Skeletal muscle tissue (tissue), 4 donors: ENCODE results near the gene NKAIN2. TPM values are rescaled to one million over a fixed set of nuclear protein-coding genes. Genes with fewer than 3 reads are reported as not detected.
"Not testable (repeated sequence)": the region's sequence is repeated elsewhere in the genome, so short reads cannot be mapped to it uniquely, and the experiment has no call there.

Experiments
- H3K27ac ChIP-seq: one replicate; pipeline ENCODE4 v1.7.0; 2013; ENCODE audit warnings: mild to moderate bottlenecking, low read depth, low read length, inconsistent platforms
- H3K27me3 ChIP-seq, 3 donors: one replicate each; pipeline ENCODE4 v1.7.0; 2013; ENCODE audit warnings: low read length in 3 of 3; ENCODE audit not compliant: control insufficient read depth in 3 of 3, insufficient read depth in 3 of 3
- H3K36me3 ChIP-seq, 3 donors: one replicate each; pipeline ENCODE4 v1.7.0; 2013; ENCODE audit warnings: low read length in 3 of 3; ENCODE audit not compliant: control insufficient read depth in 3 of 3, insufficient read depth in 3 of 3
- H3K4me1 ChIP-seq, 3 donors: one replicate each; pipeline ENCODE4 v1.7.0; 2013; ENCODE audit warnings: low read length in 3 of 3, mild to moderate bottlenecking in 3 of 3; ENCODE audit not compliant: control insufficient read depth in 3 of 3, insufficient read depth in 3 of 3
- H3K4me3 ChIP-seq, 3 donors: one replicate each; pipeline ENCODE4 v1.7.0; 2013; ENCODE audit warnings: low read length in 3 of 3
- H3K9ac ChIP-seq, 3 donors: one replicate each; pipeline ENCODE4 v1.7.0; 2013; ENCODE audit warnings: low read length in 3 of 3, mild to moderate bottlenecking in 3 of 3, moderate library complexity in 2 of 3, low read depth in 1 of 3
- H3K9me3 ChIP-seq, 3 donors: one replicate each; pipeline ENCODE4 v1.7.0; 2013; ENCODE audit warnings: low read length in 3 of 3; ENCODE audit not compliant: control insufficient read depth in 3 of 3
- total RNA-seq: library from RNA; depleted of rRNA; stranded (reverse); fragments of >200 nt; gene quantifications from one replicate; pipeline ENCODE4 v1.2.3, GENCODE V29; 2014
- donor health status: Osteomylitis.

The NKAIN2 gene
- total RNA-seq, 1 donor from 2014 or later, result 3.1 TPM

DNA sequence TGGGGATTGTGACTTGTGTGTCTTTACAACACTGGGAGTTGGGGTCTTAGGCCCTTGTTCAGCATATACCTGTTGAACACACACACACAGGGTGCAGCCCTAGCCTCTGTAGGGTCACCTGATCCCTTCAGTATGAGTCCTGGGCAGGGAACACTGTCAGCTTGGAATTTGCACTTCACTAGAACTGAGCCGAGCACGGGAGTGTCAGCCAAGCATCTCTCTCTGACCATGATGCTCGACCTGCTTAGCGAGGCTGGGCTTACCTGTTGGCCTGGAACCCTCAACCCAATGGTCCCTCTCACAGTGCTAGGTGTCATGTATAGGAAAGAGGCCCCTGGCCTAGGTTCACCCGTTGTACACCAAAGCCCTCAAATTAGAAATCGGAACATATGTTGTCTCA is 96.1 kb downstream of the NKAIN2 start:
- no peaks in the 10 kb centered on the region for H3K9me3 ChIP-seq
- no peak overlapping the region for H3K4me3 ChIP-seq
- H3K4me1 ChIP-seq, result no peaks in the 10 kb centered on the region
- H3K27me3 ChIP-seq, result no peaks in the 10 kb centered on the region
- no peak overlapping the region for H3K27ac ChIP-seq
- no peak overlapping the region for H3K9ac ChIP-seq
- no peaks in the 10 kb centered on the region for H3K36me3 ChIP-seq

DNA sequence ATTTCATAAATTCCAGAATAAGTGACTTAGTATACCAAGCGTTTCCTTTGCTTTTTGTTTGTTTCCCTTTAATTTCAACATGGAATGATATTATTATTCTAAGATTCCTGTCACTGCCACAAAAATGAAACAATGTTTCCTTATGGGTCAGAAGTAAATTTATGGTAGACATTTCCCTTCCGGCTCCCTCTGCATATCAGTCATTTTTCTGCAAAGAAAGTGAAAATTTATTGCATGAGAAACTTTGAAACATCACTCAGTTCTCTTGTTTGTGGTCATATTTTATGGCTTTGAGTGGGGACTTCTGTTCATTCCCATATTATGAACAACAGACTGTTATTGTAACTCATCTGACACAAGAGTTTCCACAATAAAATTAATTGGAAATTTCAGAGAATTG is 97.8 kb downstream of the NKAIN2 start:
- H3K4me1 ChIP-seq, result no peaks in the 10 kb centered on the region
- no peaks in the 10 kb centered on the region for H3K9me3 ChIP-seq
- no peaks in the 10 kb centered on the region for H3K36me3 ChIP-seq
- no peak overlapping the region for H3K27ac ChIP-seq
- H3K4me3 ChIP-seq, result no peak overlapping the region
- H3K9ac ChIP-seq, result no peak overlapping the region
- H3K27me3 ChIP-seq, result no peaks in the 10 kb centered on the region

DNA sequence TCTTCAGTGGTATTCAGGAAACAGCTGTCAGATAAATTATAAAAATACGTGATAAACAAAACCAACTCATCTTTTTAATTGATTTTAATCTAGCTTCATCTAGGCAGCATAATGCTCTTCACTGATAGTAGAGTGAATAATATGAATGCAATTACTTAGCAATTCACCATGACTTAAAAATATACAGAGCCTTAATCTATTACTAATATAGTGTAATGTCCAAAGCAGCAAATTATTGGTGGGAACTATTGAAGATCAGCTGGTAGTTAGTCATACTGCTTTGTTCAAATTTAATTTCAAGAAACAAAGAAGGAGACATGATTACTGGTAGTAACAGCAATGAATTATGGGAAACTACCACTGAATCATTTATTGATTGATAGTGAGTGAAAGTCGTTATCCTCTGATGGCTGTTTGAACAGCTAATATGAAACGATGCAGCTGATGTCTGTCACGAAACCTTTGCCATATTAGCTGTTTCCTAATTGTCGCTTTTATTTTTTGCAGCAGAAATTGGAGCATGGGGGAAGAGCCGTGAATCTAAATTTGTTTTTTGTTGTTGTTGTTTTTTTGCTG is 99.2 kb downstream of the NKAIN2 start:
- H3K27ac ChIP-seq, result no peak overlapping the region
- no peaks in the 10 kb centered on the region for H3K36me3 ChIP-seq
- no peaks in the 10 kb centered on the region for H3K9me3 ChIP-seq
- H3K27me3 ChIP-seq, result no peaks in the 10 kb centered on the region
- no peak overlapping the region for H3K9ac ChIP-seq
- H3K4me1 ChIP-seq, result no peaks in the 10 kb centered on the region
- H3K4me3 ChIP-seq, result no peak overlapping the region

DNA sequence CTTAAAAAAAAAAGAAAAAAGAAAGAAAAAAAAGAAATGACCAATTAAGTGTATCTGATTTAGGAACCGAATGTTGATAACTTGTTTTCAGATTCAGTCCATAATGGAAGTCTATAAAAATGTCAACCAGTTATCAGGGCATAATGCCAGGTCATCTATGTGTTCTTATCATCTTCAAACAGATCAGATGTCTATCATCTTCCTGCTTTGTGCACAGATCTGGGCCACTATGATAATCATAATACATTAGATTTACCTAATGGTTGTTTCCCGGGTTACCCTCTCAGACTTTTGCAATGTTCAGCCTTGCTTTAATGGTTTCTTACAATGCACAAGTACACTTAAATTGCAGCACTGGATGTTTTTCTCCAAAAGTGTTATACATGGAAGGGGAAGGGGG is 100.6 kb downstream of the NKAIN2 start:
- no peak overlapping the region for H3K4me3 ChIP-seq
- H3K27ac ChIP-seq, result no peak overlapping the region
- H3K36me3 ChIP-seq, result no peaks in the 10 kb centered on the region
- H3K9ac ChIP-seq, result no peak overlapping the region
- no peaks in the 10 kb centered on the region for H3K9me3 ChIP-seq
- no peaks in the 10 kb centered on the region for H3K27me3 ChIP-seq
- H3K4me1 ChIP-seq, result no peaks in the 10 kb centered on the region

DNA sequence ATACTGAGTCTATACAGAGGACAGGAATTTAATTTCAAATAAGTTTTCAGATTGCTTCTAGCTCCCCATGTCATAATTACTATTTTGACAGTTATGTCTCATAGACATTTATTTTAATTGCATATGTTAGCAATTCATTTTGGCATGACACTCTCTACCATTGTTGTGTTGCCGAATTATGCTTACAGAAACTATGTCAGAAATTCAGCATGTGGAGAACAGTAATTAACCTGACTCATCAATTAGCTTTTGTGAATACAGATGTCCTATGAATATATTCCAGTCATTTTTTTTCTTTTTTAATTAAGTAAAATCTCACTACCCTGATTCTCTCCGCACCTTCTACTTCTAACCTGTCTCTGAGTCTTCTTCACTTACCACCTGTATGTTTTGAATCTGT is 105.1 kb downstream of the NKAIN2 start:
- H3K4me3 ChIP-seq, result no peak overlapping the region
- H3K9me3 ChIP-seq, result no peaks in the 10 kb centered on the region
- no peaks in the 10 kb centered on the region for H3K4me1 ChIP-seq
- no peak overlapping the region for H3K9ac ChIP-seq
- no peaks in the 10 kb centered on the region for H3K27me3 ChIP-seq
- H3K36me3 ChIP-seq, result no peaks in the 10 kb centered on the region
- no peak overlapping the region for H3K27ac ChIP-seq

DNA sequence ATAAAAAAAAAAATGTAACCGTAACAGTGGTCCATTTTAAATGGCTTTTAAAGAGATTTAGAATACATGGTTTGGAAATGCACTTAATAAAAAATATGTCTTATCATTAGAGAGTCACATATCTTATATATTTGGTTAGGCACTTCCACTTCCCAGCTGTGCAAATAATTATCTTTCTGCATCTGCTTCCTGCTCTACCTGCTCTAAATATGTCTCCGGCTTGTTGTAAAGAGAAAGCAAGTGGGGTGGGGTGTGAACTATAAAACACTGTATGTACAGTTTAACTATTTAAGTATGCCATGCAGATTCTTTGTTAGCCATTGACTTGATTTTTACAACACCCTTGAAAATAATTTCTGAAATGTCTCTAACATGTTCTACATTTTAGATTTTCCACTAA is 106.3 kb downstream of the NKAIN2 start:
- no peak overlapping the region for H3K4me3 ChIP-seq
- no peak overlapping the region for H3K9ac ChIP-seq
- no peaks in the 10 kb centered on the region for H3K36me3 ChIP-seq
- no peak overlapping the region for H3K27ac ChIP-seq
- H3K27me3 ChIP-seq, result no peaks in the 10 kb centered on the region
- H3K4me1 ChIP-seq, result no peaks in the 10 kb centered on the region
- no peaks in the 10 kb centered on the region for H3K9me3 ChIP-seq

DNA sequence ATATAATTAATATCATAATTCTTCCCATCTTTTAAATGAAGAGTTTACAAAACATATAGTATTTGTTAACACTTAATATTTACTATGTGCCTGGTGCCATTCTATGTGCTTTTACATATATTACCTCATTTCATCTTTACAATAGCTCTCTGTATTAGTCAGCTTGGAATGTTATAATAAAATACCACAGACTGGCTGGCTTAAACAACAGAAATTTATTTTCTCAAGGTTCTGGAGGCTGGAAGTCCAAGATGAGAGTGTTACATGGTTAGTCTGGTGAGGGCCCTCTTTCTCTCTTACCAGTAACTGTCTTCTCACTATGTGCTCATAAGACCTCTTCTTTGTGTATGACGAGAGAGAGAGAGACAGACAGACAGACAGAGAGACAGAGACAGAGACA is 110.2 kb downstream of the NKAIN2 start:
- Histone ChIP-seq H3K4me1 (no peaks in the 10 kb centered on the region), H3K36me3 (no peaks in the 10 kb centered on the region), H3K9ac (no peak overlapping the region), H3K9me3 (no peaks in the 10 kb centered on the region), H3K4me3 (no peak overlapping the region), H3K27me3 (no peaks in the 10 kb centered on the region), H3K27ac (no peak overlapping the region)

DNA sequence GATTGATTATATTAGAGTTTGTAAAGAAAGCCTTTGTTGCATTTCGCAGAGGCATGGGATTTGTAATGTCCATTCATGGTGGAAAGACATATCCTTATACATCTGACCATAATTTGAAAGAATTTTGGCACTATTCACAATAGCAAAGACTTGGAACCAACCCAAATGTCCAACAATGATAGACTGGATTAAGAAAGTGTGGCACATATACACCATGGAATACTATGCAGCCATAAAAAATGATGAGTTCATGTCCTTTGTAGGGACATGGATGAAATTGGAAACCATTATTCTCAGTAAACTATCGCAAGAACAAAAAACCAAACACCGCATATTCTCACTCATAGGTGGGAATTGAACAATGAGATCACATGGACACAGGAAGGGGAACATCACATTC is 119.7 kb downstream of the NKAIN2 start:
- H3K27me3 ChIP-seq, H3K9ac ChIP-seq, H3K4me3 ChIP-seq, H3K4me1 ChIP-seq, H3K9me3 ChIP-seq, H3K27ac ChIP-seq, H3K36me3 ChIP-seq: not testable (repeated sequence)

DNA sequence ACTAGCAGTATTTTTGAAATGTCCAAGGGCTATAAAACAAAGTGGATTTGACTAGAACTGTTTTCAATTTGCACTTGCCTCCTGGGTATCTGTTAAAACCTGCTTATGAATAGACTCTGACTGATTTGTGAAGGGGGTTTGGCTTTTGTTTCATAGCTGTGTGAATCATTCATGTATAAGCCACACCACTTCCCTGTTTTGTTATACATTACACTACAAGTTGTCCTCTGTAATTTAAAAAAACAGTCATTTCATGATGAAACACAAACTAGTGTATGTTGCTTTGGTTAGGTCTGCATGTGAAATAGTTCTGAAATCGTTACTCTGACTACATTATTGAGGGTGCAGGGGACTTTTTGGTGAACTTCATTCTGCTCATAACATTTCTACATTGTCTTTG is 121.7 kb downstream of the NKAIN2 start:
- Histone ChIP-seq H3K9ac (no peak overlapping the region), H3K27me3 (no peaks in the 10 kb centered on the region), H3K4me3 (no peak overlapping the region), H3K4me1 (no peaks in the 10 kb centered on the region), H3K27ac (no peak overlapping the region), H3K36me3 (no peaks in the 10 kb centered on the region), H3K9me3 (no peaks in the 10 kb centered on the region)

DNA sequence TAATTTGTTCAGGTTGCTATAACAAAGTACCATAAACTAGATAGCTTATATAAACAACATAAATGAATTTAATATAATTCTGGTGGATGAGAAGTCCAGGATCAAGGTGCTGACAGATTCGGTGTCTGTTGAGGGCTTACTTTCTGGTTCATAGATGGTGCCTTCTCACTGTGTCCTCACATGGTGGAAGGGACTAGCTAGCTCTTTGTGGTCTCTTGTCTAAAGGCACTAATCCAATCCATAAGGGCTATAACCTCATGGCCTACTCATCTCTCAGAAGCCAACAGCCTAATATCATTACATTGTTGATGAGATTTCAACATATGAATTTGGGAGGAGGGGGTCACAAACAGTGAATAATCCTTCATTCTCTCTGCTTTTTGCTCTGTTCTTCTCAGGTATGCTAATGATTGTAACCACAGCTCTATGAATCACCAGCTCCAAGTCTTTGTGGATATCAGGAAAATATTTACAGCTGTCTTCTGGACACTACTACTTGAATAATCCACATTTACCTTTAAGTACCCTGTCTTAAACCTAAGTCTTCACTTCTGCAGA is 122.3 kb downstream of the NKAIN2 start:
- Histone ChIP-seq H3K9me3 (no peaks in the 10 kb centered on the region), H3K36me3 (no peaks in the 10 kb centered on the region), H3K4me1 (no peaks in the 10 kb centered on the region), H3K9ac (no peak overlapping the region), H3K27me3 (no peaks in the 10 kb centered on the region), H3K27ac (no peak overlapping the region), H3K4me3 (no peak overlapping the region)
